KMS-11 (cell line): ENCODE results near the gene GALR1.

ENCODE experiments used
- H2AFZ ChIP-seq: fragments of 200-600 bp; sonication (generic); 2 replicates; pipeline ENCODE4 v1.6.1; 2016; ENCODE audit warnings: antibody characterized with exemption, mixed run types, low read depth
- H3K27ac ChIP-seq: fragments of 200-600 bp; sonication (generic); 2 replicates; pipeline ENCODE4 v1.6.1; 2016; ENCODE audit warnings: mild to moderate bottlenecking, mixed run types
- H3K27me3 ChIP-seq: fragments of 200-600 bp; sonication (generic); 2 replicates; pipeline ENCODE4 v1.6.1; 2017; ENCODE audit warnings: mild to moderate bottlenecking, low read depth, mixed run types, moderate library complexity; ENCODE audit not compliant: insufficient read depth
- H3K36me3 ChIP-seq: fragments of 200-600 bp; sonication (generic); 2 replicates; pipeline ENCODE4 v1.6.1; 2017; ENCODE audit warnings: mild to moderate bottlenecking, mixed run types; ENCODE audit not compliant: insufficient read depth
- H3K4me1 ChIP-seq: fragments of 200-600 bp; sonication (generic); 2 replicates; pipeline ENCODE4 v1.6.1; 2016; ENCODE audit warnings: mild to moderate bottlenecking, low read depth, mixed run types; ENCODE audit not compliant: poor library complexity, severe bottlenecking
- H3K4me2 ChIP-seq: fragments of 200-600 bp; sonication (generic); 2 replicates; pipeline ENCODE4 v1.7.0; 2016; ENCODE audit warnings: mild to moderate bottlenecking, mixed run types
- H3K4me3 ChIP-seq: fragments of 200-600 bp; sonication (generic); IDR thresholded peaks from 2 replicates; pipeline ENCODE4 v1.6.1; 2017; ENCODE audit warnings: low read depth, low read length, mixed read lengths; ENCODE audit not compliant: insufficient read depth
- H3K79me2 ChIP-seq: fragments of 200-600 bp; sonication (generic); 2 replicates; pipeline ENCODE4 v1.6.1; 2016; ENCODE audit warnings: low read depth, mixed run types; ENCODE audit not compliant: insufficient read depth
- H3K9ac ChIP-seq: fragments of 200-600 bp; sonication (generic); 2 replicates; pipeline ENCODE4 v1.6.1; 2016; ENCODE audit warnings: mild to moderate bottlenecking, mixed run types
- H4K20me1 ChIP-seq: fragments of 200-600 bp; sonication (generic); 2 replicates; pipeline ENCODE4 v1.6.1; 2016; ENCODE audit warnings: mild to moderate bottlenecking, mixed run types; ENCODE audit not compliant: insufficient read depth
- TF ChIP-seq, protein P1 (sequence below): fragments of 200-600 bp; sonication (generic); conservative IDR thresholded peaks from 2 replicates; pipeline ENCODE4 v1.6.1; 2017; ENCODE audit warnings: low read depth, mild to moderate bottlenecking, antibody characterized with exemption, low read length, moderate library complexity, mixed read lengths

The GALR1 gene

DNA sequence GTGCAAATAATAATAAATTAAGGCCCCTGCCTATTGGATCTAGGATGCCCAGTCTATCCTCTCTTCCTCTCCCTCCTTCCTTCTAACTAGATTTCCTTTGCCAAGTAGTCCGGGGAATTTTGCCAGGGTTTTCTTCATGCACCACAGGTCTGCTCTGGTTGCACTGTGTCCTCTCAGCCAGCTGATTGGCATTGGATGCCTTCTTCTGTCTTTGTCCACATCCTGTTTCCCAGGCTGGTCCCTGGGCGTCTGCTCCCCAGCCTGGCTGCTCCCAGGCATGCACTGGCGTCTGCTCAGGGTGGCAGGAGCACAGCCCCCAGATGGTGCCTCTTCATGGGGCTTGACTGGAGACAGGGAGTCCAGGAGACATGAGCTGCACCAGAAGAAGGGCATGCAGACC is 66.4 kb downstream of the GALR1 start:
- Histone ChIP-seq H3K9ac (no peak overlapping the region), H4K20me1 (no peaks in the 10 kb centered on the region), H3K4me2 (no peak overlapping the region), H3K27me3 (no peaks in the 10 kb centered on the region), H3K27ac (no peak overlapping the region), H3K4me1 (no peaks in the 10 kb centered on the region), H3K79me2 (no peaks in the 10 kb centered on the region), H2AFZ (no peak overlapping the region), H3K4me3 (no peak overlapping the region), H3K36me3 (no peaks in the 10 kb centered on the region)
- TF ChIP-seq, protein P1, sequence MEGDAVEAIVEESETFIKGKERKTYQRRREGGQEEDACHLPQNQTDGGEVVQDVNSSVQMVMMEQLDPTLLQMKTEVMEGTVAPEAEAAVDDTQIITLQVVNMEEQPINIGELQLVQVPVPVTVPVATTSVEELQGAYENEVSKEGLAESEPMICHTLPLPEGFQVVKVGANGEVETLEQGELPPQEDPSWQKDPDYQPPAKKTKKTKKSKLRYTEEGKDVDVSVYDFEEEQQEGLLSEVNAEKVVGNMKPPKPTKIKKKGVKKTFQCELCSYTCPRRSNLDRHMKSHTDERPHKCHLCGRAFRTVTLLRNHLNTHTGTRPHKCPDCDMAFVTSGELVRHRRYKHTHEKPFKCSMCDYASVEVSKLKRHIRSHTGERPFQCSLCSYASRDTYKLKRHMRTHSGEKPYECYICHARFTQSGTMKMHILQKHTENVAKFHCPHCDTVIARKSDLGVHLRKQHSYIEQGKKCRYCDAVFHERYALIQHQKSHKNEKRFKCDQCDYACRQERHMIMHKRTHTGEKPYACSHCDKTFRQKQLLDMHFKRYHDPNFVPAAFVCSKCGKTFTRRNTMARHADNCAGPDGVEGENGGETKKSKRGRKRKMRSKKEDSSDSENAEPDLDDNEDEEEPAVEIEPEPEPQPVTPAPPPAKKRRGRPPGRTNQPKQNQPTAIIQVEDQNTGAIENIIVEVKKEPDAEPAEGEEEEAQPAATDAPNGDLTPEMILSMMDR = no peak

DNA sequence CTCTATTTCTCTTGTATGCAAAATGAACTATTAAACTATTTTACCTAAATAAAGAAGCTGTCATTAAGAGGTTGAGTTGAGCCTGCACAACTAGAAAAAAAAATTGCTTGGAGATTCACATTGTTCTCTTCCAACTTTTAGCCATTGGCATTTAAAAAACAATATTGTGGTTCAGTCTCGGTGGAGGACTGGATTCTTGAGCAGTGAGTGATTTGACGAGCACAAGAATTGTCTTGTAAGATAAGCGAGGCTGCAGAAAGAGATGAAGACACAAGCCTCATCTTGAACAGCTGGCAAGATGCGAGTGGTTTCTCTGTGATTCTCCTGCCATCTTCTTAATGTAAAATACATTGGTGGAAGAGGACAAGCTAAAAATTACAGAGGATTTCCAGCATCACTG is 67.0 kb downstream of the GALR1 start:
- H3K27me3 ChIP-seq = no peaks in the 10 kb centered on the region
- TF ChIP-seq, protein P1 = no peak
- H3K4me2 ChIP-seq = no peak overlapping the region
- no peaks in the 10 kb centered on the region for H3K4me1 ChIP-seq
- H3K4me3 ChIP-seq = no peak overlapping the region
- no peaks in the 10 kb centered on the region for H3K79me2 ChIP-seq
- H3K27ac ChIP-seq = no peak overlapping the region
- H3K9ac ChIP-seq = no peak overlapping the region
- H2AFZ ChIP-seq = no peak overlapping the region
- no peaks in the 10 kb centered on the region for H4K20me1 ChIP-seq
- H3K36me3 ChIP-seq = no peaks in the 10 kb centered on the region

DNA sequence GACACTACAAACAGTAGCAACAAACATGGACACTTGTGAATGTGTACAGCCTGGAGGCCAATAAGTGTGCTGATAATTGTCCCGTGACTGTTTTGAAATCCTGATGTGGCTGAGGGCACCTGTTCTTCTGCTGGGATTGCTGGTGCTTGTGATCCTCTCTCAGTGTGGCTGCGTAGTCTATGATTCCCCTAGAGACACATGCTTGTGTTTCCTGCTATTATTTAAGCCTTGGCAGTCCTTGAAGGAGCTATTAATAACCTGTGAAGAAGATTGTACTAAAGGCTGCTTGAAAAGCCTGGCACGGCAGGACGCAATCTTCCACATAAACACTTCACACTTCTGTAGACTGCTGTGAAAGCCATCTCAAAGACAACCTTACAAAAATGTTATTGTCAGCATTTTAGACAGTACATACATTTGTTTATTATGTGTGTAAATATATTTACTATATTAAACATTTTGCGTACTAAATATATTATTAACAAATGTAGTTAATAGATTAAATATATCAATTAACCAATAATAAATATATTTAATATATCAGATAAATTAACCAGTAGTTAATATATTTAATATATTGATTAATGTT is 71.4 kb downstream of the GALR1 start:
- H3K4me2 ChIP-seq = no peak overlapping the region
- no peaks in the 10 kb centered on the region for H4K20me1 ChIP-seq
- H3K9ac ChIP-seq = no peak overlapping the region
- H3K27ac ChIP-seq = no peak overlapping the region
- TF ChIP-seq, protein P1 = no peak
- H3K79me2 ChIP-seq = no peaks in the 10 kb centered on the region
- no peaks in the 10 kb centered on the region for H3K4me1 ChIP-seq
- no peak overlapping the region for H2AFZ ChIP-seq
- no peaks in the 10 kb centered on the region for H3K36me3 ChIP-seq
- H3K27me3 ChIP-seq = no peaks in the 10 kb centered on the region
- H3K4me3 ChIP-seq = no peak overlapping the region

DNA sequence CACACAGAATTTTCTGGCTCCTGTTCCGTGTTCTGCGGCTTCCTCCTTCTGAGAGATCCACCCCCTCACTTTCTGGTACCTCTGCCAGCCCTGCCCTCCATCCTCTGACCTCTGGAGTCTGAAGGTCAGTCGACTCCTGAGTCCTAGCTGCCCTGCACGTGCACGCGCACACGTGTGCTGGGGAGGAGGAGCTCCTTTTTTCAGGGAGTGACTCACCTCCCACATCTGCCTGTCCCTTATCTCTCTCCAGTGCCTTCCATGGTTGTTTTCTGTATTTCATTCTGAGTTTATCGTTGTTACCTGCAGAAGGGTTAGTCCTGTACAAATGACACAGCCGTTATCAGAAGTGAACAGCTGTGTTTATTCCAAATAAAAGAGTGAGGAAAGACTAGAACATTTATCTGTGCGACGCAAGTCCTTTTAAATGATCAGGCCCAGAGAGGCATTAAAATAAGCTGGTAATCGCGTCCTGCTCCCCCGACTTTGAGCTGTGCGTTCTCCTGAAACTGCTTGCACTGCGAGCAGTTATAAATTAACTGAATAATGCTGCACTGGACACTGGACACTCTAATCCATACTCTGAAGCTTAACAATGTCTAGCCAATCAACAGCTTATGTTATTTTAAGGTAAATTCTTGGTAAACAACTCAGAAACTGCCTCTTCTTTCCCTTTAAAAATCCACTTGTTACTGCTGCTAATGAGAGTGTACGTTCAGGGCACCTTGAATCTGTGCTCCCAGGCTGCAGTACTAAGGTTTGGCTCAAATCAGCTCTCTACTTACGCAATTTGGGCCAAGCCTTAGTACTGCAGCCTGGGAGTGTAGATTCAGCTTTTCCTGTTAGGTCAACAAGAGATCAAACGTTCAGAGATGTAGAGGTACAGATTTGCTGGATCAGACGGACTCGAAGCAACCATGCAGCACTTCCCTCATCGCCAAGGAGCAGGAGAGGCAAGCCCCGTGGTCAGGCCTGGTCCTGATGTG is 72.5 kb downstream of the GALR1 start:
- H3K4me1 ChIP-seq = no peaks in the 10 kb centered on the region
- no peaks in the 10 kb centered on the region for H3K79me2 ChIP-seq
- H3K27me3 ChIP-seq = no peaks in the 10 kb centered on the region
- H2AFZ ChIP-seq = no peak overlapping the region
- TF ChIP-seq, protein P1 = no peak
- no peak overlapping the region for H3K4me2 ChIP-seq
- no peaks in the 10 kb centered on the region for H4K20me1 ChIP-seq
- H3K36me3 ChIP-seq = no peaks in the 10 kb centered on the region
- H3K4me3 ChIP-seq = no peak overlapping the region
- H3K27ac ChIP-seq = no peak overlapping the region
- no peak overlapping the region for H3K9ac ChIP-seq
